Stimulated activated CD8-positive, alpha-beta memory T cell treated with anti-CD3 and anti-CD28 coated beads, Interleukin-12 subunit alpha, Interleukin-12 subunit beta, amount 100 ng/mL, for 24 hours (primary cell): ENCODE measurements around the gene MARVELD3.

ENCODE experiments used
- DNase-seq: peaks from one replicate; pipeline ENCODE4 v3.0.0-alpha.2; 2020; ENCODE audit errors: extremely low read depth

The MARVELD3 gene

DNA sequence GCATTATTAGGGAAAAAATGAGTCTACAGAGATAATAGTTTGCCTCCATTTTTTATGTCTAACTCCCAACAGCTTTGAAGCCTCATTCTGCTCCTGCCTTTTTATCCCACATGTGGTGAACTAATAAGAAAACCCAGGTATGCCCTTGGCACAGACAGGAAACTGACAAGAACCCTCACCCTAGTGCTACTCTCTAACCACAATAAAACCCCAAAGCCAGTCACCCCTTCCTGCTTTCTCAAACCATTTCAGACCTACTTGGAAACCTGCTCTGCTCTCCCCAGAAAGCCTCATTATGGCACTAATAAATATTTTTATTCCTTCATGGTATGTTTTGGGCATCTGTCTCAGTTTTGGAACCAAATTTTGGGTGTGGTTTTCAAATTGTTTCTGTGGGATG is 3.9 kb upstream of the MARVELD3 start:
- DNase-seq: no peak

DNA sequence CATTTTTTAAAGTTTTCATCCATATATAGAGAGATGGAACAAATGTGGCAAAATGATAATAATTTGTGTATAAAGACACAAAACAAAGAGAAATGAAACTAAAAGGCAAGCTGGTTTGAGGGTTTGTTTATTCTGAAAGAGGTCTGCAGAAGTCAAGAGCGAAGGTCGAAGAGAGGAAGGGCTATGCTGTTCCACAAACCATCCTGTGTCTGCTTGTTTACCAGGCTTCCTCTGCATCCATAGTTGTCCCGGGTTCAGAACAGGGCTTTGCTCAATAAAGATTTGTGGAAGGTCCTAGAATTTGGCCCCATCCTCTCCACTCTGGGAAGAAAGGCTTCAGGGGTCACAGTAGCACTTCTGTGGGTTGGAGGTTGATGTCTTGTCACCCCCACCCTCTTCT is 2.4 kb upstream of the MARVELD3 start:
- DNase-seq: no peak

DNA sequence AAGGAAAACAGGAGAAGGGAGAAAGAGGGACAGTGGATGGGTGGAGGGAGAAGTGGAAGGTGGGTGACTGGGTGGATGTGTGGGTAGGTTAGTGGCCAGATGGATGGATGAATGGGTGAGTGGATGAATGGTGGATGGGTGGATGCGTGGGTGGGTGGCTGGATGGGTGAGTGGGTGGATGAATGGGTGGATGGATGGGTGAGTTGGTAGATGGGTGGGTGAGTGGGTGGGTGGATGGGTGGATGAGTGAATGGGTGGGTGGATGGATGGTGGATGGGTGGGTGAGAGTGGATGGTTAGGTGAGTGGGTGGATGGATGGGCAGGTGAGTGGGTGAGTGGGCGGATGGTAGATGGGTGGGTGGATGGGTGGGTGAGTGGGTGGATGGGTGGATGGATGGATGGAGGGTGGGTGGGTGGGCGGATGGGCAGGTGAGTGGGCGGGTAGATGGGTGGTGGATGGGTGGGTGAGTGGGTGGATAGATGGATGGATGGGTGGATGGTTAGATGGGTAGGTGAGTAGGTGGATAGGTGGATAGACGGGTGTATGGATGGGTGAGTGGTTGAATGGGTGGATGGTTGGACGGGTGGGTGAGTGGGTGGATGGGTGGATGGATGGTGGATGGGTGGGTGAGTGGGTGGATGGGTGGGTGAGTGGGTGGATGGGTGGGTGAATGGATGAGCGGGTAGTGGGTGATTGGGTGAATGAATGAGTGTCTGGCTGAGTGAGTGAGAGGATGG is 702 bp upstream of the MARVELD3 start:
- no peak for DNase-seq

DNA sequence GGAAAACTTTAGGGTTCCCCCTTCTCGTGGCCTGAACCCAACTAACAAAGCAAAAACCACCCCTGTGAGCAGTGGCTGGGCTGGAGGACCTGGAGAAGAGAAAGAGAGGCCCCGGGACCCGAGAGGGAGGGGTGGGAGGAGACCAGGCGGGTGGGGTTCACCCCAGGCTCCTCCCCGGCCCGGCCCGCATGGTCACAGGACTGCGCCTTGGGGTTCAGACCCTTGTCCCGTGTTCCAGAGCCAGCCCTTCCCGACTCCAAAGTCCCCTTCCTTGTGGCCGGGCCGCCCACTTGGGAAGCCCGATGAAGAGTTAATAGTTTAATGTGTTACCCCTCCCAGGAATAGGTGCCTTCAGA is 852 bp downstream of the MARVELD3 start:
- no peak for DNase-seq

DNA sequence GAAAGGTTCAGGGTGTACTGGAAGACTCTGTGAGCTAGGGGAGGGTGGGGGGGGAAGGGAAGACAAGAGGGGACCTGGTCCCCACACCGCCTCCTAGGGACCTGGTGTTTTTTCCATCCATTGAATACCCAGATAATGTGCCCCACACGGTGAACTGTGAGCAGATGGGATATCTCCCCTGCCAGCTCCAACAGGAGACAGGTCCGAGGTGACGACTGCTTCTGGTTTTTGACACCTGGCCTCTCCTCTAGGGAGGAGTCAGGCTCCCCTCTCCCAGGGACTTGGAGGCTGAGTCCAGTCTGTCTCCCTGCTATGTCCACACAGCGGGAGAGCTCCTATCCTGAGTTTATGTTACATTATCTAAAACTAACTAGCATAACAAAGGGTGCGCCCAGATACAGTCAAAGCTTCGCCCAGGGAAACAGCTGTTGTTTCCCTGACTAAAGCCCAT is 1.8 kb downstream of the MARVELD3 start:
- DNase-seq: no peak

DNA sequence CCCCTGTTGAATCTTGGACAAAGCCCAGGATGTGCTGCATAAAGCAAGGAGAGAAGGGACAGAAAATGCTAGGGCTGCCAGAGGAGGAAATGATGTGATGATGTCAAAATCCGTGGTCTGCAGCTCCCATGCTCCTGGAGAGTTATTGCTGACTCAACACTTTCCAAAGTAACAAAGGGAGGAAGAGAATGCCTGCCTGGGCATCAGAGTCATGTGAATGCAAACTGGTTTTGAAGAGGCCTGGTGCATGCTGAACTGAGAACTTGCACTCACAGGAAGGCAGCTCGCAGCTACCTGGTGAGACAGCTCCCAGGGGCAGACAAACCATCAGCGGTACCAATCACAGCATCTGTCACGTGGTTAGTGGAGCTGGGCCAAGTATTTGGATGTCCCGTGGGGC is 2.8 kb downstream of the MARVELD3 start:
- DNase-seq: no peak

DNA sequence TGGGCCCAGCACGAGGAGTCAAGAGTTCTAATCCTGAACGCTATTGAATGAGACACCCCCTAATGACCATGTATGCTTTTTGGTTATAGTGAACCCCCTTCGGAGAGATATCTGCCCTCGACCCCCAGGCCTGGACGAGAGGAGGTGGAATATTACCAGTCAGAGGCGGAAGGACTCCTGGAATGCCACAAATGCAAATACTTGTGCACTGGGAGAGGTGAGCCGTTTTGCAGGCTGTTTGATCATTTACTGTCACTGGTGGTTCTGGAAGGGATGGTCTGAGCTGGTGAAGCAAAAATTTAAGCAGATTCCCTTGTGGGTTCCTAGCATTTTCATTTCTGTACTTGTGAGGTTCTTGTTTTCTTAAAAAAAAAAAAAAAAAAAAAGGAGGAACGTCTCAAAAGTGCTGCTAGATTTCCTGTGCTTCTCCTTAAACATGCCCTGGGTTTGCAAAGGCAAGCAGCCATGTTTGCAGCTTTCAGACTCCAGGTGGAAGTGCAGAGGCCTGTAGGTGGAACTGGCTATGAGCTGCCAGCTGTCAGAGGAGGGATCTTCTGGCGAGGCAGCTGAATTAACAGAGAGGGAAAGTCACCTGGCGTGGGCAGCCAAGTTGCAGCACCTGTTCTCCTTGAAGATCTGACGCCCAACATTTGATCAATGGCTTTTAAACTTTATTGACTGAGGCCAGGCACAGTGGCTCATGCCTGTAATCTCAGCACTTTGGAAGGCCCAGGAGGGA is 3.5 kb downstream of the MARVELD3 start:
- DNase-seq: no peak

DNA sequence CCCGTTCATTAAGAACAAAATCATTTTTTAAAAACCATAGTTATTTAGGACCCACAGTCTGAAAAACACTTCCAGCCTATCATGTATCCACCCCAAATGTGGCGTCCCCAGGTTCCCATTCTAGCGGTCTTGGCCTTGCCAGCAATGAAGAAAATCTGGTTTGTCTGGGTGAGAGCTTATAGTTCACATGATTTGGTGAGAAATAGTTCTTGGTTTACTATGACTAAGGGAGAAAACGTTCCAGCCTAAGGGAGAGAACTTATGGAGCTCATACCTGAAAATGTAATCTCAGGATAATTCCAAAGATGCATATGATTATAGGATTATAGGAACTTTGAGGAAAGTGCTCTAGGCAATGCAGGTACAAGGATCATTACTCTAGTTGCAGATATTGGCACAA is 4.8 kb downstream of the MARVELD3 start:
- no peak for DNase-seq

DNA sequence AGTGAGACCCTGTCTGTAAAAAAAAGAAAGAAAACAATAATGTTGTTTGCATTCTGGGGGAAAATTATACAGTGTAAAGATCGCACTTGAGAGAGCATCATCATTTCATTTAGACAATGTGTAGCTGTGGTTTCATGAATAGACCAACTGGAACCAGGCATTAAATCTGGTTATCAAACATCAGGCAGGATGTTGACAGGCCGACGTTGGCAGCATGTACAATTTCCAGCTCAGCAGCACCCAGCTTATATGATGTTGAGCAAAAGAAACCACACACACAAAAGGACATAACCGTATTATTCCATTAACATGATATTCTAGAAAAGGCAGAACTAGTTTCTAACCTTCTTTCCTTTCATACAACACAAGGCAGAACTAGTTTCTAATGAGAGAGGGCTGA is 5.8 kb downstream of the MARVELD3 start:
- no peak for DNase-seq

DNA sequence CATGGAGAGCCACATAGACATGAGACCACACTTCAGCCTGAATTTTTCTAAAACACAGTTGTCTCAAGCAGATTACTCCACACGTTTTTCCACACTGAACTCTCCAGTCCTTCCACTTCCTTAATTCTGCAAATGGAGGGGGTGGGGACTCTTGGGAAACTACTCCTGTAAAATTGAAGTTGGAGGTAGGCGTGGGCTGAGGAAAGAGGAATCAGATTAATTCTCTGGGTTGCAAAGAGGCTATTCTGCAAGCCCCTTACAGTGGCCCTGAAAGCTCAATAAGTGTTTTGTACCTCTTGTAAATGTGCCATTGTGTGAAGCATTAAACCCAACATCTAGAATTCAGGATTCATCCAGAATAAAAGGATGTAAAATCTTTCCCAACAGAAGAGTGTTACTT is 9.6 kb downstream of the MARVELD3 start:
- DNase-seq: no peak

DNA sequence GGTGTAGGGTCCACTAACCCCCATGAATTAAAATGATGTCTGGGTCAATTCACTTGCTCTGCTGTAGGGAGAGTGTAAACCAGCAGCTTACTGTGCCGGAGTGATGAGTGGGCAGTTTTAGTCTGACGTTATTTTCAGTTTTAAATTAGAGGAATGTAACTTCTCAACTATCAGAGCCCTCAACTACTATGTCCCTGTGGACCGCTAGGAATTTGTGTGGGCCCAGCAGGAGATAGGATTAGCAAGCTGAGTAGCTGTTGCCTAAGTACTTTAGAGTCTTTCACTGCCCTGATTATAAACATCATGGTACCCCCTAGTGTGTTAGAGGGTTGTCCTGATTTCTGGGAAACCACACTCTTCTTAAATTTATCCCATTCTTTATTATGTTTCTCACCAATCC is 11.4 kb downstream of the MARVELD3 start:
- no peak for DNase-seq

DNA sequence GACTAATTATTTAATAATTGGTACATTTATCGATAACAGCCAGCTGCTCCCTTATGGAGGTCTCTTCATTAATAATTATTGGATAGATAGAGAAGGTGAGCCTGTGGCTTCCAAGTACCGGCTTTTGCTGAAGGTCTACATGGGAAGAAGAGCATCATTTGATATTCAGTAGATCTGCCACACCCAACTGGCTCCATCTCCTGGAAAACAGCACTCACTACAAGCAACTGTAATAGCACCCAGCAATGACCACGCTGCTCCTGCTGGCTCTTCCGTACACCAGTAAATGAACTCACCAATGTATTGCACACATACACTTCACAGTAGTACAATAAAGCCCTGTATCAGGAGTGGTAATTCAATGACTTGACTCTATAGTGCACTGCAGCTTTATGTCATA is 19.5 kb downstream of the MARVELD3 start:
- DNase-seq: no peak

DNA sequence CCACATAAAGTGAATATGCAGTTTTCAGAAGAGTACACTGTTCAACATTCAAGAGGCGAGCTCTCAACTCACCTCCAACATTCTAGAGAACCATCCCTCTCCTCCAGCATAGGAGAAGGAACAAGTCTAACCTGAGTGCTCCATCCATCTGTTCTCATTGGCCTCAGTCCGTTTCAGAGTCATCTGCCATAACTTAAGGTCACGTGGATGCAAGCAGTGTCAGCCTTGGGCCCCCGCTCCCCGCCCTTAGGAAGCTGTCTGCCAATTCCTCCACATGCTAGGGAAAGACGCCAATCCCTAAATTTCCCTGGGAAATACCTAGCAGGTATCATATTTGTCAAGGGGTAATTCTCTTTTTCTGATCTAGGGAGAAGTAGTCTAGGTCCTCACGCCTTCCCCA is 21.4 kb downstream of the MARVELD3 start:
- DNase-seq: no peak

DNA sequence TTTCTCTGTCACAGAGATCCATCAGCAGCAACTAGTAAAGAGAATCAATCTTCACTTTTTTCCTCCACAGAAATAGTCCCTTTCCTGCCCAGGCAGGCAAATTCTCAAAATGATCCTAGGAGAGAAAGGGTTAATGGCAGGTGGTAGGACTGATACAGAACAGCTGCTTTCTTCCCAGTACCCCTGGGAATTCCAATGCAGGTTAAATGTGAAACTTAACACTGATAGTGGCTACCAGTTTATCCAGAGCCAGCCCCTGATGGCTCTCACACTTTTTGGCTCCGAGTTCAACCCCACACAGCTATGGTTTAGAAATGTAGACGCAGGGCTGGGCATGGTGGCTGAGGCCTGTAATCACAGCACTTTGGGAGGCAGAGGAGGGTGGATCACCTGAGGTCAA is 22.2 kb downstream of the MARVELD3 start:
- DNase-seq: no peak

DNA sequence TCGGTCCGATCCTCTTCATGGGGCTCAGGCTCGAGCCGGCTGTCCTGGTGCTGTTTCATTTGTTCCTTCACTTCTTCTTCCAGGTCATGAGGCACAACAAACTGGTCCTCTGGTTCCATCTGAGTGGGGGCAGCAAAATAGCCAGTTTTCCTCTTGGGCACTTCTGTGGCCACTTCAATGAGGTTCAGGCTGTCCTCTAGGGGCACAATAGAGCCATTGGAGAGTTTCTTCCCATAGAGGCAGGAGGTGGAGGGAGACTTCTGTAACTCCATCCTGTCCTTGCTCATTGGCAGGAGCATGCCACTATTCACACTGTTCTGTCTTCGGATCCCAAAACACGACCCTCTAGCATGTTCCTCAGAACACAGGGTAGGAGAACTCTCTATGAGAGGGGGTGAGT is 22.9 kb downstream of the MARVELD3 start:
- DNase-seq: no peak

DNA sequence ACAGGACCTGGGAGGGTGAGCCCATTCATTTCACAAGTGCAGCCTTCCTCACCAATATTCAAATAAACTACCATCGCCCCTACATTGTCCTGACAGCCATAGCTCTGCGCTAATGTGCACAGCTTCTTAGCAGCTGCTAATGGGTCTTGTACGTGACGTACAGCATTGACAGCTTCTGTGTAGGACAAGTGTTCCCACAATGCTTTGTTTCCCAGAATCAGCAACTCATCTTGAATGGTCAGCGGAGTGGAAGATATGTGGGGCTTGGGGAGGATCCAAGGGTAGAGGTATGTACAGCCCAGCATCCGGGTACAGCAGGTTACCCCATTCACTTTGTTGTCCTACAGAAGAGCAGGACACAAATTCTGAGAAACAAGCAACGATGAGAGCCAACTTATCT is 23.7 kb downstream of the MARVELD3 start:
- no peak for DNase-seq

DNA sequence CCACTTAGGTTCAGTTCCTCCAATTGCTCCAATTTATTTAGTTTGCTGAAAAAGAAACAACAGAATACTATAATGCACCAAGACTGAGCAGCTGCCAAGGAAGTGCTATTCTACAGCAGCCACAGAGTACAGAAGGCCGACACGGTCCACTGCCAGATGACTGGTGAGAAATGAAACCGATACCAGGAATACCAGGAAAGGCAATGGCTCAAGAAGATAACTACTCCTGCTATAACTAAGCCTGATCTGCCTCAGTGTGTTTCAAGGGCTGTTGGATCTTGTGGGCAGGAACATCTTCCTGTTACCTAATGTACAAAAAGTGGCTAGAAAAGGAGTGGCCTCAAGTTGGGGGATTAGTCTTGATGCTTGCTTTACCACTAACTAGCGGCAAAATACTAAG is 32.8 kb downstream of the MARVELD3 start:
- no peak for DNase-seq

DNA sequence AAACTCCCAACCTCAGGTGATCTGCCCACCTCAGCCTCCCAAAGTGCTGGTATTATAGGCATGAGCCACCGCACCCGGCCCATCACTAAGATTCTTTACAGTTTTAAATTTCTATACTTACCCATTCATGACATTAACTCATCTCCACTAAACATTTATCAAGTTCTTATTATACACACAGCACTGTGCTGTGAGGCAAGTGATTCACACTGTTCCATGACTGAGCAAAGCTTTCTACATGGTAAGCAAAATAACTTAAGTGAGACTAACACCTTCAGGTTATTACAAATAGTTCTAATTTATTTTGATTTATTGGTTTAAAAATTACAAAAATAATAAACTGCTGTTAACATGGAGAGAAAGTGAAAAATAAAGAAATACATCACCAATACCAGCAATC is 33.5 kb downstream of the MARVELD3 start:
- DNase-seq: no peak

DNA sequence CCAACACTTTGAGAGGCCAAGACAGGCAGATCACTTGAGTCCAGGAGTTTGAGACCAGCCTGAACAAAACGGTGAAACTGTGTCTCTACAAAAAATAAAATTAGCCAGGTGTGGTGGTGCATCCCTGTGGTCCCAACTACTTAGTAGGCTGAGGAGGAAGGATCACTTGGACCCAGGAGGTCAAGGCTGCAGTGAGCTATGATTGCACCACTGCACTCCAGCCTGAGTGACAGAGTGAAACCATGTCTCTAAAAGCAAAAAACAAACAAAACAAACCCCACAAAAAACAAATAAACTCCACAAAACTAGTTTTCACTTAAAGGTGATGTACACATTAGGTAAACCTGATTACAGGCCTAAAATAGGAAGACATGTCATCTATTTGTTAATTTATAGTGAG is 40.3 kb downstream of the MARVELD3 start:
- DNase-seq: no peak

DNA sequence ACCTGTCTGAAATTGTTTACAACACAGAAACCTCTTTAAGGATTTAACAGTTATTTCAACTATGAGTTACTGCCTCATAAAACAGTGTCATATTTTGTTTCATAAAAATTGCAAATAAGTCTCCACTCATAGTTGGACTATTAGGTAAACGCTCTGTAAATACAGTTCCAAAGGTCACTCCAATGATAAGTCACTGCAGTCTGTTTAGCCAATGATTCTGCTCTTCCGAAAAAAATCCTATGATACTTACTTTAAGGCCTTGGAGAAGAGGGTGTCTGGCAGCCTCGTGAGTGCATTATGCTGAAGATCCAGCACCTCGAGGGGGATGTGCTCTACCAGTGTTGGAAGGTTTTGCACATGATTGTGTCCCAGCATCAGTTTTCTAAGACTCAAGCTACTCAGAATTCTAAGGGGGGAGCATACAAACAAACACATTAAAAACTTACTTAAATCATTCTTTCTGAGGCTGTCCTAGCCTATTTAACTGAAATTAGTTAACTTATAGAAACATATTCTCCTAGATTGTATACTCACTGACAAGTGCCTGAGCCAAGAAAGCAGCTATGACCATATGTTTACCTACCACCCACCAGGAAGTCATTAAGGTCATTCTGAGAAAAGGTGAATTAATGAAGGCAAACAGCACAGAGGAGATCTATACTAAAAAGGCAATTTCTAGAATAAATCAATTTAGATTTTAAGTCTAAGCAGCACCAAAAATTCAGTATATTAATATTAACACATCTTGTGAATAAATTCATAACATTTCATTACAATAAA is 41.1 kb downstream of the MARVELD3 start:
- DNase-seq: no peak

DNA sequence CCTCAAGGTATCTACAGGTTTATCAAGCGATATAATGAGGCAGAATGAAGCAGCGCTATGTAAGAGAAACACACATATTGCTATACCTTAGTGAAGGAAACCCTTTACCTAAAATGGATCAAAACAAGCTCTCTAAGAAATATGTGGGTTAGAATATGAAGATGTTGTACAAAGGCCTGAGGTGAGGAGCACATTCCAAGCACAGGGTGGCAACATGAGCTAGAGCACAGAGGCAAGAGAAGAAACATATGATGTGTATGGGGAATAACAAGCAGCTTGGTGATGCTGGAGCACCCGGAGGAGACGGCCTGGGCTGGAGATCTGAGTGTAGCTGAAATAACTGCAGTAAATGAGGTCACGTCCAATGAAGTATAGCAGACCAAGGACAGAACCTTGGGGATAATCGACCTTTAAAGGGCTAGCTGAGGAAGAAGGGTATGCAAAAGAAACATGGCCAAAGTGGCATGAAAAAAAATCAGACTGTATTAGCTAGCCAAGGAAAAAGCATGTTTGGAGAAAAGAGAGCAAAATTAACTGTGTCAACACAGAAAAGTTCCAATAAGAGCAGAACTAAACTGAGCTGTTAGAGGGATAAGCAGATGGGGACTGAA is 44.0 kb downstream of the MARVELD3 start:
- DNase-seq: no peak

DNA sequence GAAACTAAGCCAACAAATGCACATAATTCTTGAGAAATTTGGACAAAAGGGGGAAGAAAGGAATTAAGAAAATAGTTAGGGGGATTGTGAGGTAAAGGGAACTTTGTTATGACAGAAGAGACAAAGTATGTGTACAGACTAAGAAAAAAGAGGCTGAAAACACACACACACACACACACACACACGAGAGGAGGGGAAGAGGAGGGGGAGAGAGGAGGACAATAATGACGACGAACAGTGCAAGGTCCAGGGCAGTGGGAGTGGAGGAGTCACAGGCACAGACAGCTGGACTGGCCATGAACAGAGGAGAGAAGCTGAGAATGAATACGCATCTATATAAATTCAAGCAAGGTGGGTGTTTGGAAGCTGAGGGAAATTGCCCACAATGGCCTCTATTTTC is 44.6 kb downstream of the MARVELD3 start:
- no peak for DNase-seq
